ENCODE measurements around the gene CABP1.

The CABP1 gene

DNA sequence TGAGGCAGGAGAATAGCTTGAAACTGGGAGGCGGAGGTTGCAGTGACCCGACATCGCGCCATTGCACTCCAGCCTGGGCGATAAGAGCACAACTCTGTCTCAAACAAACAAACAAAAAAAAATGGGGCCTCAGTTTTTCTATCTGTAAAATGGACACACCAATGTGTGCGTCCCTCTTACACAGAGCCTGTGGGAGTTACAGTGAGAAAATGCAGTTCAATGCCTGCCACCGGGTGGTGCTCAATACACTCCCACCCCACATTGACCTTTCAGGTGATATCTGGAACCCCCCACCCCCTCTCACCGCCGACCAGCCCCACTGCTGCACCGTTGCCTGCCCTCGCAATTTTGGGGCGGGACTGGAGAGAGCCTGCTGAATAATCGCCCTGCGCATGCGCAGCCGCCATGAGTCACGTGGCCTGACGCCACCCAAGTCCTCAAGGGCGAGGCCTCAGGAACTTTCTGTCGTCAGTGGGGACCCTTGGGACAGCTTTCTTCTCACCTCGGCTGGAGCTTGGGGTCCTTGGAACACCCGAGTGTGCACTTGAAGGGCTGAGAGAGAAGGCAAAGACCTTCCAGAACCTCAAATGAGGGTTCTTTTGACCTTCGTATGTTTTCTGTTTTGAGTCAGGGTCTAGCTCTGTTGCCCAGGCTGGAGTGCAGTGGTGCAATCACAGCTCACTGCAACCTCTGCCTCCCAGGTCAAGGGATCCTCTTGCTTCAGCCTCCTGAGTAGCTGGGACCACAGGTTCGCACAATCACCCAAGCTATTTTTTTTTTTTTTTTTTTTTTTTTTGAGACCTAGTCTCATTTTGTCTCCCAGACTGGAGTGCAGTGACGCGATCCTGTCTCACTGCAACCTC lies 14.6 kb upstream of the CABP1 start:
- H3K27ac ChIP-seq, result no peak overlapping the region
- TF ChIP-seq, protein P1, sequence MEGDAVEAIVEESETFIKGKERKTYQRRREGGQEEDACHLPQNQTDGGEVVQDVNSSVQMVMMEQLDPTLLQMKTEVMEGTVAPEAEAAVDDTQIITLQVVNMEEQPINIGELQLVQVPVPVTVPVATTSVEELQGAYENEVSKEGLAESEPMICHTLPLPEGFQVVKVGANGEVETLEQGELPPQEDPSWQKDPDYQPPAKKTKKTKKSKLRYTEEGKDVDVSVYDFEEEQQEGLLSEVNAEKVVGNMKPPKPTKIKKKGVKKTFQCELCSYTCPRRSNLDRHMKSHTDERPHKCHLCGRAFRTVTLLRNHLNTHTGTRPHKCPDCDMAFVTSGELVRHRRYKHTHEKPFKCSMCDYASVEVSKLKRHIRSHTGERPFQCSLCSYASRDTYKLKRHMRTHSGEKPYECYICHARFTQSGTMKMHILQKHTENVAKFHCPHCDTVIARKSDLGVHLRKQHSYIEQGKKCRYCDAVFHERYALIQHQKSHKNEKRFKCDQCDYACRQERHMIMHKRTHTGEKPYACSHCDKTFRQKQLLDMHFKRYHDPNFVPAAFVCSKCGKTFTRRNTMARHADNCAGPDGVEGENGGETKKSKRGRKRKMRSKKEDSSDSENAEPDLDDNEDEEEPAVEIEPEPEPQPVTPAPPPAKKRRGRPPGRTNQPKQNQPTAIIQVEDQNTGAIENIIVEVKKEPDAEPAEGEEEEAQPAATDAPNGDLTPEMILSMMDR (conservative IDR thresholded peaks at IDR 0.05), result no peak
- TF ChIP-seq ZFX (IDR thresholded peaks at IDR 0.05), result no peak

- H3K27ac ChIP-seq, result no peak overlapping the region
Observed at GRCh38 chr12:120628919-120629318, 11.5 kb upstream of the CABP1 start.

GRCh38 chr12:120630104-120630892 lies 10.1 kb upstream of the CABP1 start:
- H3K27ac ChIP-seq, result no peak overlapping the region
- TF ChIP-seq ZFX (IDR thresholded peaks at IDR 0.05), result no peak
- TF ChIP-seq, protein P1 (conservative IDR thresholded peaks at IDR 0.05), result no peak

More at GRCh38 chr12:120628919-120629318, 11.5 kb upstream of the CABP1 start:
- TF ChIP-seq, protein P1 (conservative IDR thresholded peaks at IDR 0.05), result no peak
- TF ChIP-seq ZFX (IDR thresholded peaks at IDR 0.05), result no peak

DNA sequence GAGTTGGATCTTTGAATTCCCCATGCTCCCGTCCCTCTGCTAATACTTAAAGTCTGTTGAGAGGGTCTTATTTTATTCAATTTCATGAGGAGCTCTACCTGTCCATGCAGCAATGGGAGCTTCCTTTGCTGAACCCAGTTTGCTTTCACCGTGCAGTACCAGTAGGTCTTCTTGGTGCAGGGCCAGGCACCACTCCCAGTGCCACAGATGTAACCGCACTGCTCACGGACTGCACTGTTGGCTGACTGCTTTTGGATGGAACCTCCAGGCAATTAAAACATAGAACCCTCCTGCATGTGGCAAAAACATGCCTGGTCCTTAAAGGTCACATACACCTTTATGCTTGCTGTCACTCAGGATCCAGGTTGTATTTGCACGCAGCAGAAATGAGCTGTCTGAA lies 9.3 kb upstream of the CABP1 start:
- H3K27ac ChIP-seq, result no peak overlapping the region
- no peak for TF ChIP-seq ZFX (IDR thresholded peaks at IDR 0.05)
- TF ChIP-seq, protein P1 (conservative IDR thresholded peaks at IDR 0.05), result no peak

DNA sequence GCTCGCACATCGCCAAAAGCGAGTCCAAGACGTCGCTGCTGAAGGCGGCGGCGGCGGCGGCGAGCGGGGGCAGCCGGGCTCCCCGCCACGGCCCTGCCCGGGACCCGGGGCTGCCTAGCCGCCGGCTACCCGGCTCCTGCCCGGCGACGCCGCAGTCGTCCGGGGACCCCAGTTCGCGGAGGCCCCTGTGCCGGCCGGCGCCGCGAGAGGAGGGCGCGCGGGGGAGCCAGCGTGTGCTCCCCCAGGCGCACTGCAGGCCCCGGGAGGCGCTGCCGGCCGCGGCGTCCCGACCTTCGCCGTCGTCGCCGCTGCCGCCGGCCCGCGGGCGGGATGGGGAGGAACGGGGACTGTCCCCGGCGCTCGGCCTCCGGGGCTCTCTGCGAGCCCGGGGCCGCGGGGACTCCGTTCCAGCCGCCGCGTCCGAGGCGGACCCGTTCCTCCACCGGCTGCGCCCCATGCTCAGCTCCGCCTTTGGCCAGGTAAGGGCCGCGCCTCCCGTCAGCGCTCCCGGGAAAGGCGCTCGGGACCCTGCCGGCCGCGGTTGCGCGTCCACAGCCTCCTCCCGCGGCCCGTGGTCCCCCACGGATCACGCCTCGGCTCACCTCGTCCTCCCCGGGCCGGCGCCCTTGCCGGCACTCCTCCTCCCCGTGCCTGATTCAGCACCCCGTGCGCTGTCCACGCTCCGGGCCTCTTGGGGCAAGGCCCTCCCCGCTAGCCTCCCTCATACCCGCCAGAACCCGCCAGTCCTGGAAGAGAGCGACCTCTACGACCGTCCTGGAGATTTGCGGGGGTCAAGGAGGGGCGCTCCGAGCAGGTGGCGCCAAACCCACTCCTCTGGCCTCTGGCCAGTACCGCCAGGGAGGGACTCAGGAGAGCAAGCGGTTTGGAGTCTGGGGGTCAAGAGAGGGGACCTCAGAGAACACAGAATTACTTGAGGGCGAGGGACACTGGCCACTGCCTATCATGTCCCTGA lies 721 bp downstream of the CABP1 start:
- TF ChIP-seq, protein P1 (conservative IDR thresholded peaks at IDR 0.05), result no peak
- TF ChIP-seq ZFX (IDR thresholded peaks at IDR 0.05), result no peak
- H3K27ac ChIP-seq, result no peak overlapping the region

- no peak overlapping the region for H3K27ac ChIP-seq
- TF ChIP-seq, protein P1 (conservative IDR thresholded peaks at IDR 0.05), result no peak
- no peak for TF ChIP-seq ZFX (IDR thresholded peaks at IDR 0.05)
Observed at GRCh38 chr12:120642121-120642520, 1.7 kb downstream of the CABP1 start.

All from C4-2B (cell line).